Measurements from ENCODE around the gene RAB27A.

RAB27A gene

GRCh38 chr15:55230051-55230670 lies 59.5 kb downstream of the RAB27A start:
- in situ Hi-C loops (cut with MboI; ENCODE audit: low sequenced_read_pairs), result no loop called here

DNA sequence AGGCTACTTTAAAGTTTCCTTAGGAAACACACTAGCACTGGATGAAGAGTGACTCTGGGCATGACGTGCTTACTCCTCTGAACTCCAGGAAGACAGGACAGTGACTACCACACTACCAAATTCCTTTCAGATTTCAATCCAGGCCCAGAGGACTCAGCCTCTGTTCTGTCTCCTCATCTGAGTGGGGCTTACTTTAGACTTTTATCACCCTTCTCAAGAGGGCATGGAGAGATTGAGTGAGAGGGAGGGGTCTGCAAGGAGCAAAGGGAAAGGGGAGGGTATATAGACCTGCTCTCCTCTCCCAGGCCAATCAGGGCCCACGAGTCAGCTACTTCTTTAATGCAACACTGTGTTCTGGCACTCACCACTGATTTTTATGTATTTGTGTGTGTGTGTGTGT lies 63.5 kb downstream of the RAB27A start:
- in situ Hi-C loops (cut with MboI; ENCODE audit: low sequenced_read_pairs), result no loop called here

DNA sequence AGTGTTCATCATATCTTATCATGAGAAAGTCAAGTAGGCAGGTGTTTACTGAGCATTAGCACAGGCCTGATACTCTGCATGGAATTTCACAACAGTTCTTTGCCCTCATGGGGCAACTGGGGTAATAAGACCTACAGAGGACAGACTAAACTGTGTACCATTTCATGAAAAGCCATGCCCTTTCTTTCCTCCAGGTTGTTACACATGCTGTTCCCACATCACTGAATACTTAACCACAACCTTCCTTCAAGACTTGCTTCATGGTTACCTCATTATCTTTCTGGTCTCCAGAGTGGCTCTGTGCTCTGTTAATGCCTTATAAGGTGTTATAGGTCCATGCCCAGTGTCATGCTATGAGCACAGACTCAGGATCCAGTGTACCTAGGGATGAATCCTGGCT lies 64.7 kb downstream of the RAB27A start:
- in situ Hi-C loops (cut with MboI; ENCODE audit: low sequenced_read_pairs), result no loop called here

DNA sequence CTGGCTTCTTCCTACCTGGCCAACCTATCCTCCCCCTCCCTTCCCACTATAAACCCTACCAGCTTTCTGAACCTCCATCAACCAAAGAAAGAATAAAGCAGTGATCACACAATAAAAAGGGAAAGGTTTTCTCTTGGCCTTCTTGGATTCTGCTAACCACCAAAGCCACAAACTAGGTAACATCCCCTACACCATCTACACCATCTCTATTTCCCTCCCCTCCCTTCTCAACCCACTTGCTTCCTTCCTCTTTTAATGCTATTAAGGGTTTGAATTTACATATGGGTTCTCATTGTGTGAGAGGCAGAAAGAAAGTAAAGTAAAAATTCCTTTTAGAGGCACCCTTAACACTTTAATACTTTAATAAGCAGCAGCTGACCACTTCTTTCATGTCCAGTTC lies 67.0 kb downstream of the RAB27A start:
- in situ Hi-C loops (cut with MboI; ENCODE audit: low sequenced_read_pairs), result no loop called here

DNA sequence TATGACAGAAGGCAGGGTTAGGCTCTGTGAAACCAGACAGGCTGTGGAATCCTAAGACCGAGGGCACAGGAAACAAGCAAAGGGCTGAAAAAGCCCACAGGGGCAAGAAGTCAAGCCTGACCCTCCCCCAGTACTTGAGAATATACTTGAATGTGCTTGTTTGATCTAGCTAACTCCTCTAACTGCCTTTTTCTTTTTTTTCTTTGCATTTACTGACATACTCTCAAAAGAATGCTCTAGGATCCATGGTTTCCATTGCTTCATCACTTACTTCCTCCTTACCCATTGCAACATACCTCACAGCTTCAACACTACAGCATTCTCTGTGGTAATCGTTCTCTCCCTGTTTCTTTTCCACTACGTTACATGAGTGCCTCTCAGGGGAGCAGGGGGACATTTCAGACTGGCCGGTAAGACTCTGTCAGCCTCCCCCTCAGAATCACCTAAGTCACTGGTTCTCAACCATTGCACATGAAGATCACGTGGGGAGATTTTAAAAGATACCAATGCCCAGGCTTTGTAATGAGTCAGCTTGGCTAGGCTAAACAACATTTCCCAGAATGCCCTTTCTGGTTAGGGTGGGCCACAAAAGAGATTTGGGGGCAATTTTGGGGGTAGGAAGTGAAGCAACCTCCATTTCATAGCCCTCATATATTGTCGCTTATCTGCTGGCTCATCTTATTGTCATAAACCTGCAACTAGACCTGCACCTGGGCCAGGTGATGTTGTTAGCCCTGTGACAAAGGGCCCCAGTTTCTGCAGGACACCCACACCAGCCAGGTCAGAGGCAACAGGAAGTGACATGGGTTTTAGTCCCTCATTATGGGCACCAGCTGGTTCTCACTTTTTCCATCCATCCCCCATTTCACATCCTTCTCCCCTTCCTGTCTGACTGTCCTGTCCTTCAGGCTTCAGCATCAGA lies 68.3 kb downstream of the RAB27A start:
- in situ Hi-C loops (cut with MboI; ENCODE audit: low sequenced_read_pairs), result no loop called here

GRCh38 chr15:55220606-55221005 lies 69.0 kb downstream of the RAB27A start:
- in situ Hi-C loops (cut with MboI; ENCODE audit: low sequenced_read_pairs), result no loop called here

DNA sequence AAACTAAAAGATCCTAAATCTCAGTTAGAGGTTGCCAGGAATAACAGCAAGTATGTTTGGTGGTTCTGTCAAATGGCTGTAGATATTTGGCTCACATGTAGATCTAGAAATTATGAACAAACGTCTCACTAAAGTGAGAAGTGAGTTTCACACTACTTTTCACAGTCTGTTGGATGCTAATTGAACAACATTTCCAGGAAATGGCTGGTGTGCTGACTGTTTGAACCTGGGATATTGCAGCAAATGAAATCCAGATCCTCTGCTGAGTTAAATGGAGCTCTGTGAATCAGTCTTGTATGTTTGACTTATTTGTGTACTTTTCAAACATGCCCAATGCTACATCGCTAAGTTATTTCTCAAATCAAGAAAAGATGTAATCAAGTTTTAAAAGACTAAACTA lies 71.6 kb downstream of the RAB27A start:
- in situ Hi-C loops (cut with MboI; ENCODE audit: low sequenced_read_pairs), result loop anchor here (5.0 to 10.0 kb wide), 2 partner anchors 69 to 217 kb away; partner anchors contain the start of gene RAB27A

DNA sequence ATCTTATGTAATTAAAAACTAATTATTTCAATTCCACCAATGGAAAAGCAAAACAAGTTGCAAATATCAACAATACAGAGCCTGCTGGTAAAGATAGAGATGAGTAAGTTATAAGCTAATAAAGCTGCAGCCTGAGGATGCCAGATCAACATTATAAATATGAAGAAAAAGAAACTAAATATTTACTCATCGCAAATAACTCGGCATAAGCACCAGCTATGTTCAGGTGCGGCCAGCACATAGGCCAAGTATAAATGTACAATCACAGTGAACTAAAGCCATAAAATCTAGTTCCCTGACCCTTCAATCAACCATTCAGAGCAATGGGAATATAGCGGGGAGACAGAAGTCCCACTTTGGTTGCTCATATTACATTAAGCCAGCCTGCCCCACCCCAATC lies 85.1 kb downstream of the RAB27A start:
- in situ Hi-C loops (cut with MboI; ENCODE audit: low sequenced_read_pairs), result no loop called here

GRCh38 chr15:55202206-55202605 lies 87.4 kb downstream of the RAB27A start:
- in situ Hi-C loops (cut with MboI; ENCODE audit: low sequenced_read_pairs), result no loop called here

- in situ Hi-C loops (cut with MboI; ENCODE audit: low sequenced_read_pairs), result no loop called here
Observed at GRCh38 chr15:55198706-55199105, 90.9 kb downstream of the RAB27A start.

- in situ Hi-C loops (cut with MboI; ENCODE audit: low sequenced_read_pairs), result no loop called here
Observed at GRCh38 chr15:55197719-55198118, 91.9 kb downstream of the RAB27A start.

GRCh38 chr15:55197362-55197705 lies 92.3 kb downstream of the RAB27A start:
- in situ Hi-C loops (cut with MboI; ENCODE audit: low sequenced_read_pairs), result no loop called here

DNA sequence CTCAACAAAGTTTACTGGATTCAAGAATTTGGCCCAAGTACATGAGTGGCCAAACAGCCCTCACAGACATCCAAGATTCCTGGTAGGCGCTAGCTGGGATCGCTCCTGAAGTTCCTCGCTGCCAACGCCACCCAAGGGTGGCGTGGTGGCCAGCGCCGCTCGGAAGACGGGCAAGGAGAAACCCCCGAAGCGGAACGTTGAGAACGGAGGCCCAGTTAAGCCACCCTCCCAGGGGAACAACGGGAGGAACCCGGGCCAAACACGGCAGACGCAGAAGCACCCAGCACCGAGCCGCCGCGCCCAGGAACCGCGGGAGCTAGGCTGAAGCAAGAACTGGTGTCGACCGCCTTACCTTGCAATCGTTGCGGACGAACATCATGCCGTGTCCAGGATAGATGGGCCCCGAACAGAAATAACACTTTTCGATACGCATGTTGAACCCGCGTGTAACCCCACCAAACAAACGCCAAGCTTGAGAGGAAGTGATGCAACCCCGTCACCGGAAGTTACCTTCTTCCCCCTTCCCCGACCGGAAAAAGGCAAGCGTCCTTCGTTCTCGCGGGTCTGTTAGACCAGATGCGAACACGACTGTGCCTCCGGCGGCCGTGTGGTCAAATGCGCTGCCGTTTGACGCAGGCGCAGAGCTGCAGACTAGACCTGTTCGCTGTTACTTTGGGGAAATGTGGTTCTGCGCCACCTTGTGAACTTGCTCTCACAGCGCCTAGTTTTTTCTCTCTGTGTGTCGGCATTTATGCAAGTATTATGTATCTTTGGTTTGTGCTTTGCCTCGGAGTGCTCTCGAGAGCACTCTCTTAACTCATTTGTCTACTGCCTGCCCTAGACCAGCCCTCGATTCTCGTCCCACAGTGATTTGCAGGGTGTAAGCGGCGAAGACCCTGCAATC lies 92.9 kb downstream of the RAB27A start, which contains the start of gene RSL24D1:
Gene RSL24D1 (minus strand): TSS at position 484 of the 904 bp plus-strand sequence. CDS start 51 bp downstream, at position 433.
- in situ Hi-C loops (cut with MboI; ENCODE audit: low sequenced_read_pairs), result no loop called here

- in situ Hi-C loops (cut with MboI; ENCODE audit: low sequenced_read_pairs), result no loop called here
Observed at GRCh38 chr15:55195996-55196395, 93.6 kb downstream of the RAB27A start.

- in situ Hi-C loops (cut with MboI; ENCODE audit: low sequenced_read_pairs), result no loop called here
Observed at GRCh38 chr15:55194256-55194655, 95.4 kb downstream of the RAB27A start.

- in situ Hi-C loops (cut with MboI; ENCODE audit: low sequenced_read_pairs), result no loop called here
Observed at GRCh38 chr15:55186331-55186730, 103.3 kb downstream of the RAB27A start.

DNA sequence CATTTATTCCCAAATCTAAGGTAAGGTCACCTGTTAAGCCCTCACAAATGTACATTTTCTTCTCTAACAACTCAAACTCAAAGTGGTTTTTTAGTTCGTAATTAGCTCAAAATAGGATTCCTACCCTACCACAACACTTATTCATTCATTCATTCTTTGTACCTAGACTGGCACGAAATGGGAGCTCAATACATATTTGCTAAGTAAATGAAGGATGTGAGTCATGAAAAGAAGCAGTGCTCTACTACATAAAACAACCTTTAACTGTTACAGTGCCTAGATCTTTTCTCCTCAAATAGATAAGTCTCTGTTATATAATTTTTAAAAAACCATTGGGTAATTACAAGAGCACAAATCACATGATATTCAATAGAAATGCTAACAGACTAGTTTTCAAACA lies 105.9 kb downstream of the RAB27A start:
- in situ Hi-C loops (cut with MboI; ENCODE audit: low sequenced_read_pairs), result no loop called here

DNA sequence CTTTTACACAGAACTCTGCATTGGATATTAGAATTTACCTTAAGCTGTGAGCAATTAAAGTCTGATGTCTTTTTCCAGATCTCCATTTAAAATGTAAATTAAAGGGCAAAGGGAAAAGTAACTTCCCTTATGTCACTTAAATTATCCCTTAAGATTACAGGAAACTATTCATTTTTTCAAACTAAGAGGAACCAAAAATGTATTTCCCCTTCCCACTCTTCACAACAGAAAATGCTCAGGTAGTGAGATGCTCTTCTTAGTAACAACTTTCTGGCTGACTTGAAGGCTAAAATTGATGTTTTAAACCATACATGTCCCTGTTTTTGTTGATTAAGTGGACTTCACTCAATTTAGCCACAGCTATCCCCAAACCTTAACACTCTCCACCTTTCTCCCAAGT lies 110.5 kb downstream of the RAB27A start:
- in situ Hi-C loops (cut with MboI; ENCODE audit: low sequenced_read_pairs), result no loop called here

DNA sequence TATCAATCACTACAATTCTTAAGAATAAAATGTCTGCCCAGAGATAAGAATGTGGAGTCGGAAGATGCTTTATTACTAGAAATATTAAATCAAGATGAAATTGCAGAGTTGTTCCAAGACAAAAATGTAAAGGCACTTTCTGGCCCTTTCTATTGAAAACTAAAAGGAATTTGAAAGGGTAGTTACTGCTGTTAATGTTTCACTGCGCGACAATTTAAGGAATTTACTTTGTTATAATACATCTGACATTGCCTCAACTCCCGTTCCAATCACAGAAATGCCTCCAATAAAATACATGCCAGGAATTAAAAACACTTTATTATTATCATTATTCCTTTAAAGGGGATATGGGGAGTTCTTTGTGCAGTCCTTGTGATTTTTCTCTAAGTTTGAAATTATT lies 119.3 kb downstream of the RAB27A start:
- in situ Hi-C loops (cut with MboI; ENCODE audit: low sequenced_read_pairs), result no loop called here

- in situ Hi-C loops (cut with MboI; ENCODE audit: low sequenced_read_pairs), result no loop called here
Observed at GRCh38 chr15:55168350-55168974, 121.2 kb downstream of the RAB27A start.

DNA sequence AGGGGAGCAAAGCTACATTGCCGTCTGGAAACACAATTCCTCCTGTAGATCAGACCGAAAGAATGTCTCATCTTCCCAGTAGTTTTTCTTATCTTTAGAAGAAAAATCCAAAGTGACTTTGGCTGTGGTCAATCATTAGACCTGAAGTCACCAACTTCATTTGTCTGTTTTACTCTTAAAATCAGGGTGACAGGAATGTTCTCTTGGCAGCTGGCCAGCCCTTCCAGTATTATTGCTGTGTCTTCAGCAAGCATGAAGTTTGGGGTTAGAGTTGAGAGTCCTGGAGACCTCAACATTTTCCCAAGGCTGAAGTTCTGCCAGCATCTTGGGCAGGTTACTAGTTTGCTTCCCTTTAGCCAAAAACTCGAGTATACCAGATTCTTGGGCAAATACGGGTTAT lies 125.3 kb downstream of the RAB27A start:
- in situ Hi-C loops (cut with MboI; ENCODE audit: low sequenced_read_pairs), result no loop called here

Data from HL-60/S4 (cell line).